Gastrocnemius medialis (tissue), 4 donors: ENCODE measurements around the gene IL18RAP. TPM values are rescaled to one million over a fixed set of nuclear protein-coding genes. Genes with fewer than 3 reads are reported as not detected.
A peak's percentile ranks its signal among the peaks of the same experiment; 100 is the strongest.

Experiments used
- ATAC-seq, 2 donors: fragments of 150-250 bp; one replicate each; pipeline ENCODE4 v1.9.1; 2016
- DNase-seq, 2 donors: peaks; one replicate each; pipeline ENCODE4 v3.0.0-alpha.2; 2019
- H3K27ac ChIP-seq, 4 donors: fragments of 200-600 bp; sonication (generic); 1 replicate in 1 of 4; 2 replicates in 3 of 4; pipeline ENCODE4 v1.5.1; 2016 to 2018; ENCODE audit warnings: mild to moderate bottlenecking in 2 of 4, moderate library complexity in 1 of 4
- H3K27me3 ChIP-seq, 3 donors: fragments of 200-600 bp; sonication (generic) in 2 of 3; 1 replicate in 1 of 3; 2 replicates in 2 of 3; pipeline versions ENCODE4 v1.5.1 to v1.6.0; 2016 to 2019; ENCODE audit warnings: mild to moderate bottlenecking in 1 of 3, moderate library complexity in 1 of 3
- H3K36me3 ChIP-seq, 2 donors: fragments of 200-600 bp; sonication (generic) in 1 of 2; one replicate each; pipeline ENCODE4 v1.5.1; 2017 to 2018
- H3K4me1 ChIP-seq, 2 donors: fragments of 200-600 bp; sonication (generic) in 1 of 2; one replicate each; pipeline ENCODE4 v1.5.1; 2016 to 2017; ENCODE audit warnings: mild to moderate bottlenecking in 2 of 2
- H3K4me3 ChIP-seq, 4 donors: fragments of 200-600 bp; sonication (generic) in 3 of 4; 1 replicate in 1 of 4; 2 replicates in 3 of 4; pipeline ENCODE4 v1.5.1; 2016 to 2019; ENCODE audit warnings: mild to moderate bottlenecking in 2 of 4
- H3K9me3 ChIP-seq, 3 donors: fragments of 200-600 bp; sonication (generic) in 2 of 3; 1 replicate in 1 of 3; 2 replicates in 2 of 3; pipeline ENCODE4 v1.5.1; 2016 to 2019
- CTCF ChIP-seq, 5 experiments: fragments of 450-650 bp in 3 of 5; fragments of 200-600 bp in 2 of 5; sonication (generic) in 2 of 5; IDR thresholded peaks in 4 of 5; conservative IDR thresholded peaks in 1 of 5; 1 replicate in 4 of 5; 2 replicates in 1 of 5; pipeline ENCODE4 v1.5.1; 2016 to 2019; ENCODE audit warnings: antibody characterized with exemption in 5 of 5, mild to moderate bottlenecking in 3 of 5, moderate library complexity in 3 of 5
- POLR2A ChIP-seq, 2 donors: fragments of 450-650 bp; IDR thresholded peaks; one replicate each; pipeline ENCODE4 v1.6.1; 2017; ENCODE audit warnings: antibody characterized with exemption in 2 of 2, mild to moderate bottlenecking in 2 of 2, moderate library complexity in 2 of 2
- in situ Hi-C, 4 donors: fragments of 200-750 bp; cut with MboI; loops; one replicate each; pipeline versions ENCODE4 v1.15.0 to v1.8.0; 2017; ENCODE audit warnings: low sequenced_read_pairs in 4 of 4
- intact Hi-C: fragments of 100-400 bp; cut with DNase I; formaldehyde crosslinking; loops from one replicate; pipeline ENCODE4 v1.15.1; 2023; ENCODE audit warnings: low total_unique reads
- total RNA-seq, 4 donors: library from RNA; depleted of rRNA; stranded (reverse); fragments of >200 nt; gene quantifications; one replicate each; pipeline versions ENCODE4 v1.1.0 to v1.2.3, GENCODE V29; 2016

The IL18RAP gene
- 1 to 10 TPM in 1 of 4 donors, under 1 TPM in 1, not detected in 2; 0.29 to 1.9 TPM for total RNA-seq

- intact Hi-C loops: no loop called here
- H3K9me3 ChIP-seq: no peaks in the 10 kb centered on the region
- DNase-seq (no peak), ATAC-seq (no peak)
- no peaks in the 10 kb centered on the region for H3K27me3 ChIP-seq
- TF ChIP-seq CTCF (IDR thresholded peaks at IDR 0.05 in 4 of 5, conservative IDR thresholded peaks at IDR 0.05 in 1 of 5) (no peak), POLR2A (IDR thresholded peaks at IDR 0.05) (no peak)
- H3K4me3 ChIP-seq: no peak within 1 kb of the TSS
- no peaks in the 10 kb centered on the region for H3K4me1 ChIP-seq
- no peaks in the 10 kb centered on the region for H3K36me3 ChIP-seq
- in situ Hi-C loops: no loop called here
- no peak within 1 kb of the TSS for H3K27ac ChIP-seq
Observed at GRCh38 chr2:102422910-102423309, at the start of gene IL18RAP. IL18RAP (plus strand) TSS chr2:102423160; CDS start chr2:102423278, 118 bp downstream.

- Histone ChIP-seq H3K27ac (no peak overlapping the region), H3K27me3 (no peaks in the 10 kb centered on the region), H3K36me3 (no peaks in the 10 kb centered on the region), H3K9me3 (no peaks in the 10 kb centered on the region), H3K4me1 (no peaks in the 10 kb centered on the region), H3K4me3 (no peak overlapping the region)
- intact Hi-C loops (no loop called here), in situ Hi-C loops (no loop called here)
- DNase-seq (no peak), ATAC-seq (no peak)
- TF ChIP-seq POLR2A (IDR thresholded peaks at IDR 0.05) (no peak), CTCF (IDR thresholded peaks at IDR 0.05 in 4 of 5, conservative IDR thresholded peaks at IDR 0.05 in 1 of 5) (no peak)
Observed at GRCh38 chr2:102376052-102376591, 46.8 kb upstream of the IL18RAP start.

GRCh38 chr2:102383722-102384121 lies 39.2 kb upstream of the IL18RAP start:
- Histone ChIP-seq H3K4me1 (no peaks in the 10 kb centered on the region), H3K27me3 (no peaks in the 10 kb centered on the region), H3K9me3 (peaks cover 0 to 4% (median 0%) of the 10 kb centered on the region in 3 donors), H3K27ac (no peak overlapping the region), H3K4me3 (peak overlapping the region in 1 of 4 donors; percentile 18), H3K36me3 (no peaks in the 10 kb centered on the region)
- ATAC-seq (no peak), DNase-seq (no peak)
- in situ Hi-C loops (no loop called here), intact Hi-C loops (no loop called here)
- no peak for TF ChIP-seq CTCF (IDR thresholded peaks at IDR 0.05 in 4 of 5, conservative IDR thresholded peaks at IDR 0.05 in 1 of 5)
- no peak for TF ChIP-seq POLR2A (IDR thresholded peaks at IDR 0.05)

GRCh38 chr2:102385522-102385921 lies 37.4 kb upstream of the IL18RAP start:
- ATAC-seq (no peak), DNase-seq (no peak)
- TF ChIP-seq POLR2A (IDR thresholded peaks at IDR 0.05) (no peak), CTCF (IDR thresholded peaks at IDR 0.05 in 4 of 5, conservative IDR thresholded peaks at IDR 0.05 in 1 of 5) (no peak)
- Histone ChIP-seq H3K4me3 (no peak overlapping the region), H3K27me3 (no peaks in the 10 kb centered on the region), H3K27ac (no peak overlapping the region), H3K4me1 (no peaks in the 10 kb centered on the region), H3K36me3 (no peaks in the 10 kb centered on the region), H3K9me3 (peaks cover 0 to 4% (median 0%) of the 10 kb centered on the region in 3 donors)
- in situ Hi-C loops (no loop called here), intact Hi-C loops (no loop called here)

- Histone ChIP-seq H3K9me3 (peaks cover 0 to 4% (median 0%) of the 10 kb centered on the region in 3 donors), H3K27ac (no peak overlapping the region), H3K36me3 (no peaks in the 10 kb centered on the region), H3K4me1 (no peaks in the 10 kb centered on the region), H3K27me3 (no peaks in the 10 kb centered on the region), H3K4me3 (no peak overlapping the region)
- in situ Hi-C loops: no loop called here
- TF ChIP-seq CTCF (IDR thresholded peaks at IDR 0.05 in 4 of 5, conservative IDR thresholded peaks at IDR 0.05 in 1 of 5) (no peak), POLR2A (IDR thresholded peaks at IDR 0.05) (no peak)
- DNase-seq (no peak), ATAC-seq (no peak)
- intact Hi-C loops: no loop called here
Observed at GRCh38 chr2:102386004-102386403, 37.0 kb upstream of the IL18RAP start.
